Endothelial cell (in vitro differentiated cells): Measurements from ENCODE around the gene RNU4-1. TPM values are rescaled to one million over a fixed set of nuclear protein-coding genes. Genes with fewer than 3 reads are reported as not detected.

ENCODE experiments used
- DNase-seq: peaks from one replicate; pipeline ENCODE4 v3.0.0; 2021; ENCODE audit warnings: low spot score
- H3K27ac Mint-ChIP-seq: one replicate; pipeline ENCODE4 v1.8.0; 2021; ENCODE audit warnings: mixed read lengths, inconsistent platforms; ENCODE audit not compliant: unreplicated experiment
- H3K27me3 Mint-ChIP-seq: one replicate; pipeline ENCODE4 v1.8.0; 2021; ENCODE audit warnings: mild to moderate bottlenecking, moderate library complexity, mixed read lengths, inconsistent platforms; ENCODE audit not compliant: unreplicated experiment
- H3K36me3 Mint-ChIP-seq: one replicate; pipeline ENCODE4 v1.8.0; 2021; ENCODE audit warnings: mild to moderate bottlenecking, low read depth, mixed read lengths, inconsistent platforms; ENCODE audit not compliant: unreplicated experiment
- H3K4me1 Mint-ChIP-seq: one replicate; pipeline ENCODE4 v1.8.0; 2021; ENCODE audit warnings: mild to moderate bottlenecking, mixed read lengths, inconsistent platforms; ENCODE audit not compliant: unreplicated experiment
- H3K4me3 Mint-ChIP-seq: one replicate; pipeline ENCODE4 v1.8.0; 2021; ENCODE audit warnings: mild to moderate bottlenecking, mixed read lengths, inconsistent platforms; ENCODE audit not compliant: unreplicated experiment
- H3K9me3 Mint-ChIP-seq: one replicate; pipeline ENCODE4 v1.8.0; 2021; ENCODE audit warnings: mixed read lengths, inconsistent platforms; ENCODE audit not compliant: unreplicated experiment
- total RNA-seq: library from RNA; stranded (reverse); fragmentation: NEBNext Ultra II Directional; extraction: Animal tissue kit (Norgen Biotek cat#: 25700); gene quantifications from one replicate; pipeline ENCODE4 v1.2.1, GENCODE V29; 2021; ENCODE audit not compliant: unreplicated experiment
- TF ChIP-seq, protein P1 (sequence below): fragments of 200-600 bp; sonication (generic); IDR thresholded peaks from one replicate; pipeline ENCODE4 v1.5.0; 2021; ENCODE audit warnings: antibody characterized with exemption; ENCODE audit not compliant: unreplicated experiment

The RNU4-1 gene
- total RNA-seq, 1 donor from 2014 or later, result 6,066 TPM

DNA sequence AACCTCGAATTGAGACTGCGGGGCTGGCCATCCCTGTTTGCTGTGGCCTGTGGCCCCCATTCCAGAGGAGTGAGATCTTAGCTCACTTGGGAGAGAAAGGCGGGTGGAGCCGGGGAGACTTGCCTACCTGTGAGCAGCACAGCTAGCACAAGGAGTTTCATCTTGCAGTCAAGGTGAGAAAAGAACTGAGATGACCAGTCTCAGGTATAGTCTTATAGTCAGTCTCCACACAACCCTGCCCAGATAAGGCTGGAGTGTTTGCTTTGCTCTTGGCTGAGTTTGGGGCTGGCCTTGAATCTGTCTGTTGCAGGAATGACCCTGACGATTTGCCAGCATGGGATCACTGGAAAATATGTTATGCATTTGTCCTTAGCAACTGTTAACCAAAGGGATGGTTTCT is 34.6 kb upstream of the RNU4-1 start, which contains the start of gene PLA2G1B:
Gene PLA2G1B, minus strand, starts transcription at position 187 of the 400 bp plus-strand sequence. Its CDS starts 26 bp downstream, at position 161.
- Mint-ChIP-seq H3K9me3 (no peaks in the 10 kb centered on the region), H3K36me3 (no peaks in the 10 kb centered on the region), H3K27me3 (peaks cover 3% of the 10 kb centered on the region), H3K4me1 (no peaks in the 10 kb centered on the region), H3K27ac (no peak within 1 kb of the TSS), H3K4me3 (no peak within 1 kb of the TSS)
- no peak for DNase-seq
- TF ChIP-seq, protein P1, sequence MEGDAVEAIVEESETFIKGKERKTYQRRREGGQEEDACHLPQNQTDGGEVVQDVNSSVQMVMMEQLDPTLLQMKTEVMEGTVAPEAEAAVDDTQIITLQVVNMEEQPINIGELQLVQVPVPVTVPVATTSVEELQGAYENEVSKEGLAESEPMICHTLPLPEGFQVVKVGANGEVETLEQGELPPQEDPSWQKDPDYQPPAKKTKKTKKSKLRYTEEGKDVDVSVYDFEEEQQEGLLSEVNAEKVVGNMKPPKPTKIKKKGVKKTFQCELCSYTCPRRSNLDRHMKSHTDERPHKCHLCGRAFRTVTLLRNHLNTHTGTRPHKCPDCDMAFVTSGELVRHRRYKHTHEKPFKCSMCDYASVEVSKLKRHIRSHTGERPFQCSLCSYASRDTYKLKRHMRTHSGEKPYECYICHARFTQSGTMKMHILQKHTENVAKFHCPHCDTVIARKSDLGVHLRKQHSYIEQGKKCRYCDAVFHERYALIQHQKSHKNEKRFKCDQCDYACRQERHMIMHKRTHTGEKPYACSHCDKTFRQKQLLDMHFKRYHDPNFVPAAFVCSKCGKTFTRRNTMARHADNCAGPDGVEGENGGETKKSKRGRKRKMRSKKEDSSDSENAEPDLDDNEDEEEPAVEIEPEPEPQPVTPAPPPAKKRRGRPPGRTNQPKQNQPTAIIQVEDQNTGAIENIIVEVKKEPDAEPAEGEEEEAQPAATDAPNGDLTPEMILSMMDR, result no peak

DNA sequence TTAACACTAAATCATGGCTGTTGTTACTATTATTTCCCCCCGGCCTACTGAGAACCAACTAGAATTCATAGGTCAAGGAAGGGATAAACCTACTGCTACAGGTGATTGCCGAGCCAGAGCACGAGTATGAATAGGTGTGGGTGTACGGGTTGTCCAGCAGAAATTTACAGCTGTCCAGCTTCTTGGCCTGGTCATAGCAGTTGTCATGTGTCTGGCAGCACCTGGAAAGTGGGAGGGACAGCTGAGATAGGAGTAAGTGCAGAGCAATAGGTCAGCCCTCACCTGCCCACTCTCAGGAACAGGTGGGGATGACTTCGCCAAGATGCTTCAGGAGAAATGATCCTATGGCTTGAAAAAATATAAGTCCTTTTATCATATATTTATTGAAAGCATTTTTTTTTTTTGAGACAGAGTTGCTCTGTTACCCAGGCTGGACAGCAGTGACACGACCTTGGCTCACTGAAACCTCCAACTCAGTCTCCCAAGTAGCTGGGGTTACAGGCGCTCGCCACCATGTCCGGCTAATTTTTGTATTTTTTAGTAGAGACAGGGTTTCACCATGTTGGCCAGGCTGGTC is 31.9 kb upstream of the RNU4-1 start:
- H3K9me3 Mint-ChIP-seq, result no peaks in the 10 kb centered on the region
- no peak overlapping the region for H3K4me3 Mint-ChIP-seq
- no peaks in the 10 kb centered on the region for H3K36me3 Mint-ChIP-seq
- H3K27me3 Mint-ChIP-seq, result peaks cover 4% of the 10 kb centered on the region
- TF ChIP-seq, protein P1, result no peak
- H3K4me1 Mint-ChIP-seq, result no peaks in the 10 kb centered on the region
- no peak overlapping the region for H3K27ac Mint-ChIP-seq
- DNase-seq, result no peak

DNA sequence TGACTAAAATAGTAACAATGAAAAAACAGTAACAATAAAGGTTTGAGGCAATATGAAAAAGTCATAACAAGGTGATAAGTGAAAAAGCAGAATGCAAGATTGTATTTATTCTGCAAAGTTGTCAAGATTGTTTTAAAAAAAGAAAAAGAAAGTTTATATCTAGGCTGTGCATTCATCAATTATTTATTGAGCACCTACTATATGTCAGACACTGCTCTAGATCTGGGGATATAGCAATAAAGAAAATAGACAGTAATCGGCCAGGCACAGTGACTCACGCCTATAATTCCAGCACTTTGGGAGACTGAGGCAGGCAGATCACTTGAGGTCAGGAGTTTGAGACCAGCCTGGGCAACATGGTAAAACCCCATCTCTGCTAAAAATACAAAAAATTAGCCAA is 30.7 kb upstream of the RNU4-1 start:
- Mint-ChIP-seq H3K36me3 (no peaks in the 10 kb centered on the region), H3K27ac (no peak overlapping the region), H3K4me1 (no peaks in the 10 kb centered on the region), H3K27me3 (peaks cover 4% of the 10 kb centered on the region), H3K9me3 (no peaks in the 10 kb centered on the region), H3K4me3 (no peak overlapping the region)
- DNase-seq, result no peak
- TF ChIP-seq, protein P1, result no peak

DNA sequence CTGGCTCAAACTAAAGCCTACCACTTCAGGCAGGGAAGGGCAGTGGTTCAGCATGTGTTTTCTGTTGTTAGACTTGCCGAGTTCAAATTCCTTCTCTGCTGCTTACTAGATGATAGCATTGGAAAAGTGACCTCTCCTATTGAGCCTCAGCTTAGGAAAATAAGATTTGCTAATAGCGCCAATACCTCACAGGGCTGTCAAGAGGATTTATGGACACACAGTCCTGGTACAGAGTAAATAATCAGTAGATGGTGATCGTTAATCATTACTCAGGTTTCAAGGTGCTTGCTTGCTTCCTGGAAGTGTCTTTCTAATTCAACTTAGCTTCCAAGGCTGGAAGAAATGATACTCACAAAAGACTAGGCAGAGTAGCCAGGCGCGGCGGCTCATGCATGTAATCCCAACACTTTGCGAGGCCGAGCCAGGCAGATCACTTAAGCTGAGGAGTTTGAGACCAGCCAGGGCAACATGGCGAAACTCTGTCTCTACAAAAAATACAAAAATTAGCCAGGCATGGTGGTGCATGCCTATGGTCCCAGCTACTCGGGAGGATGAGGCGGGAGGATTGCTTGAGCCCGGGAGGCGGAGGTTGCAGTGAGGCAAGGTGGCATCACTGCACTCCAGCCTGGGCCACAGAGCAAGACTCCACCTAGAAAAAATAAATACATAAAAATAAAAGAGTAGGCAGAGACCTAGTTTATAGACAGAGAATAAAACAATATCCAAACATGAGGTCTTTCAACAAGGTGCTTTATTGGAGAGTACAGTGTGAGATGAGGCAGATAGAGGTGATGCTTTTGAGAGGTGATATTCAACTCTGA is 28.6 kb upstream of the RNU4-1 start:
- Mint-ChIP-seq H3K36me3 (no peaks in the 10 kb centered on the region), H3K4me3 (no peak overlapping the region), H3K4me1 (peaks cover 9% of the 10 kb centered on the region), H3K27me3 (peaks cover 6% of the 10 kb centered on the region), H3K9me3 (no peaks in the 10 kb centered on the region), H3K27ac (no peak overlapping the region)
- TF ChIP-seq, protein P1, result no peak
- no peak for DNase-seq
